ENCODE results near the gene MORN1.

GRCh38 chr1:2400576-2400909 is 9.2 kb upstream of the MORN1 start:
- TF ChIP-seq CTCF (IDR thresholded peaks at IDR 0.05) (no peak), POLR2A (IDR thresholded peaks at IDR 0.05) (no peak), POLR2AphosphoS5 (IDR thresholded peaks at IDR 0.05) (no peak)
